GM12801 (cell line): ENCODE results near the gene RAPGEF2.

Experiments used
- CTCF ChIP-seq: IDR thresholded peaks from one replicate; pipeline ENCODE4 v1.5.1; 2011; ENCODE audit warnings: control low read depth; ENCODE audit not compliant: insufficient read length; ENCODE audit errors: extremely low read depth

RAPGEF2 gene

GRCh38 chr4:159366966-159367780, 264.3 kb downstream of the RAPGEF2 start:
- no peak for TF ChIP-seq CTCF

DNA sequence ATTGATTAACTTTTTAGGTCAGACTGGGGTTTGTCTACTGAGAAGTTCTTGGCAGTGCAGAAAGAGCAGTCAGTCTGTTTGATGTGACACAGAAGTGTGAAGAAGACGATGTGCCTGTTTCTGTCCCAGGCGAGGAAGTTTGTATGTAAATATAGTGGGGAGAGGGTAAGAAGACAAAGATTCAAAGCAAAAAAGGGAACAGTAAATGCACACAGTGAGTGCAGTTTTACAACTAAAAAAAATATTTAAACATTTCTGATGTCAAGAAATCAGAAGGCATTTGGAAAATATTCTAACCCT, 264.9 kb downstream of the RAPGEF2 start:
- TF ChIP-seq CTCF = no peak

DNA sequence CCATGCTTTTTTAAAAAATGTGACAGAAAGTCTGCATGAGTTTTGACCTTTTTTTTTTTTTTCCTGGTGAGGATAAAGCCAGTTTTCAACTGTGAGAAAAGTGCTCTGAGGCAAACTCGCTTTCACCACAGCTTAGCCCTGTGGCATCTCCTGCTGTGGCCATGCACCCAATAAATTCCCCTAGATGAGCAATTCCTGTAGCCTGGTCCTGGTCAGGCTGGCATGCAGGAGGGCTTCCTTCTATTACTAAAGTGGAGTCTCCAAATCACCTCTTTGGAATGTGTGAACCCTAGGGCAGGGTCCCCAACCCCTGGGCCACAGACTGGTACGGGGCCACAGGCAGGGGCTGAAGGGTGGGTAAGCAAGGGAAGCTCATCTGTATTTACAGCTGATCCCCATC, 265.4 kb downstream of the RAPGEF2 start:
- no peak for TF ChIP-seq CTCF

GRCh38 chr4:159369256-159369655, 266.4 kb downstream of the RAPGEF2 start:
- TF ChIP-seq CTCF = no peak

- no peak for TF ChIP-seq CTCF
Measured at GRCh38 chr4:159370286-159370685, 267.4 kb downstream of the RAPGEF2 start.

DNA sequence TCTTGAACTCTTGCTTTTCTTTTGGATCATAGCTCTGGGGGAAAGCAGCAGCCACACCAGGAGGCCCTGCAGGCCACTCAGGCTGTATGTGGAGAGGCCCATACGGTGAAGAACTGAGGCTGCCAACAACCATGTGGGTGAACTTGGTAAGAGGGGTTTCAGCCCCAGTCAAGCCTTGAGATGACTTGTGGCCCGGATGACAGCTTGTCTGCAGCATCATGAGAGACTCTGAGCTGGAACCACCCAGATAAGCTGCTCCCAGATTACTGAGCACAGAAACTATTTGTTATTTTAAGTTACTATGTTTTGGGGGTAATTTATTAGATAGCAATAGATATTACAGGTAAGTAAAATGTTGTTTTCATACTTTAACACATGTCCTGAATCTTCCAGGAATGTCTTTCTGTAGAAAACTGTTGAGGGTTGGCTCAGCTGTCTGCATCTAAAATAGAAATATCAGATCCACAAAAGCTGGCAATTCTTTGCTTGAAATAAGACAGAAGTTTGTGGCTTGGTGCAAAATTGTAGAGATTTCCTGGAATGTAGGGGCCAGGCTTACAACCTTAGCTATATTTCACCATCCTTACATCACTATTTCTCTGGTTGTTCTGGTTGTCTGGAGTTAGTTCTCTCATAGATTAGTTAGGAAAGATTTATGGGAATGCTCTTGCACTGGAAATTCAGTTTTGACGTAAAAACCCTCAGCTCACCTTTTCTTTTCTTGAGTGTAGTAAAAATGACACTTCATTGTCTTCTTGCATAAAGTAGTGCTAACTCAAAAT, 272.1 kb downstream of the RAPGEF2 start:
- TF ChIP-seq CTCF = no peak

DNA sequence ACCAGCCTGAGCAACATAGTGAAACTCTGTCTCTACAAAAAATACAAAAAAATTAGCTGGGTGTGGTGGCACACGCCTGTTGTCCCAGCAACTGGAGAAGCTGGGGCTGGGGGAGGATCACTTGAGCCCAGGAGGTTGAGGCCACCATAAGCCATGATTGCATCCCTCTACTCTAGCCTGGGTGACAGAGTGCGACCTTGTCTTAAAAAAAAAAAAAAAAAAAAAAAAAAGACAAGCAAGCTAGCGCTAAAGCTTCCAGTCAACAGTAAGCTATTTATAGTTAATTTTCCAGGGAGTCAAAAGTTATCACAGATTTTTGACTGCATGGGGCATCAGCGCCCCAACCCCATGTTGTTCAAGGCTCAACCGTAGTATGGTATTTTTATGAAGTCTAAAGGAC, 273.4 kb downstream of the RAPGEF2 start:
- TF ChIP-seq CTCF = no peak
